HL-60 (cell line): ENCODE results near the gene RERE.

Source experiments
- GABPA ChIP-seq: IDR thresholded peaks from 2 replicates; pipeline ENCODE4 v1.6.1; 2012; ENCODE audit warnings: low read depth
- POLR2AphosphoS5 ChIP-seq: IDR thresholded peaks from 2 replicates; pipeline ENCODE4 v1.6.1; 2012; ENCODE audit warnings: low read depth
- REST ChIP-seq: IDR thresholded peaks from 2 replicates; pipeline ENCODE4 v1.6.1; 2012; ENCODE audit warnings: low read depth; ENCODE audit not compliant: insufficient replicate concordance
- SPI1 ChIP-seq: IDR thresholded peaks from 2 replicates; pipeline ENCODE4 v1.6.1; 2012; ENCODE audit warnings: low read depth, mild to moderate bottlenecking, borderline replicate concordance
- TF ChIP-seq, protein P1 (sequence below): IDR thresholded peaks from one replicate; pipeline ENCODE4 v1.5.1; 2011; ENCODE audit warnings: low read length, control low read depth, inconsistent platforms; ENCODE audit not compliant: insufficient read depth

DNA sequence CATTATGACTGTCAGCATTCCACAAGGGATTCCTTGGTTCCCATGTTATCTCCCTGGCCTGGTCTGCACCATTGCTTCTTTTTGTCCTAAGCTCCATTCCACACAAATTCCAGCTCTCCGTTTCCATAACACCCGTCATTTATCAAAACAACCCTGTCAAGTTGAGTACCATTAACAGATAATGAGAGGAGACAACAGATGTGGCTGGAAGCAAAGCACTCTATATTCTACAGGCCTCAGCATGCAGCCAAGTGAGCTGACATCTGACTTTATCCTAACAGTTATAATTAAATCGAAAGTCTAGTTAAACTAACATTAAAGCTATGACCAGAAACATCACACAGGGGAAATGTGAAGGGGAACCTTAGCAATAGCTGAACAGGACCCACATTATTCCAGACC lies 110.4 kb downstream of the RERE start:
- TF ChIP-seq, protein P1, sequence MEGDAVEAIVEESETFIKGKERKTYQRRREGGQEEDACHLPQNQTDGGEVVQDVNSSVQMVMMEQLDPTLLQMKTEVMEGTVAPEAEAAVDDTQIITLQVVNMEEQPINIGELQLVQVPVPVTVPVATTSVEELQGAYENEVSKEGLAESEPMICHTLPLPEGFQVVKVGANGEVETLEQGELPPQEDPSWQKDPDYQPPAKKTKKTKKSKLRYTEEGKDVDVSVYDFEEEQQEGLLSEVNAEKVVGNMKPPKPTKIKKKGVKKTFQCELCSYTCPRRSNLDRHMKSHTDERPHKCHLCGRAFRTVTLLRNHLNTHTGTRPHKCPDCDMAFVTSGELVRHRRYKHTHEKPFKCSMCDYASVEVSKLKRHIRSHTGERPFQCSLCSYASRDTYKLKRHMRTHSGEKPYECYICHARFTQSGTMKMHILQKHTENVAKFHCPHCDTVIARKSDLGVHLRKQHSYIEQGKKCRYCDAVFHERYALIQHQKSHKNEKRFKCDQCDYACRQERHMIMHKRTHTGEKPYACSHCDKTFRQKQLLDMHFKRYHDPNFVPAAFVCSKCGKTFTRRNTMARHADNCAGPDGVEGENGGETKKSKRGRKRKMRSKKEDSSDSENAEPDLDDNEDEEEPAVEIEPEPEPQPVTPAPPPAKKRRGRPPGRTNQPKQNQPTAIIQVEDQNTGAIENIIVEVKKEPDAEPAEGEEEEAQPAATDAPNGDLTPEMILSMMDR, result no peak
- TF ChIP-seq POLR2AphosphoS5, result no peak
- TF ChIP-seq GABPA, result no peak
- TF ChIP-seq REST, result no peak
- no peak for TF ChIP-seq SPI1
